Stimulated activated CD4-positive, alpha-beta T cell treated with anti-CD3 and anti-CD28 coated beads, Interleukin-1b, Interleukin-23, amount 100 ng/mL, for 4 hours (primary cell): ENCODE results near the gene DPP7.
A peak's percentile ranks its signal among the peaks of the same experiment; 100 is the strongest.

ENCODE experiments used
- DNase-seq, 2 donors: peaks; one replicate each; pipeline ENCODE4 v3.0.0-alpha.2; 2020; ENCODE audit warnings: low read depth in 2 of 2

The DPP7 gene

DNA sequence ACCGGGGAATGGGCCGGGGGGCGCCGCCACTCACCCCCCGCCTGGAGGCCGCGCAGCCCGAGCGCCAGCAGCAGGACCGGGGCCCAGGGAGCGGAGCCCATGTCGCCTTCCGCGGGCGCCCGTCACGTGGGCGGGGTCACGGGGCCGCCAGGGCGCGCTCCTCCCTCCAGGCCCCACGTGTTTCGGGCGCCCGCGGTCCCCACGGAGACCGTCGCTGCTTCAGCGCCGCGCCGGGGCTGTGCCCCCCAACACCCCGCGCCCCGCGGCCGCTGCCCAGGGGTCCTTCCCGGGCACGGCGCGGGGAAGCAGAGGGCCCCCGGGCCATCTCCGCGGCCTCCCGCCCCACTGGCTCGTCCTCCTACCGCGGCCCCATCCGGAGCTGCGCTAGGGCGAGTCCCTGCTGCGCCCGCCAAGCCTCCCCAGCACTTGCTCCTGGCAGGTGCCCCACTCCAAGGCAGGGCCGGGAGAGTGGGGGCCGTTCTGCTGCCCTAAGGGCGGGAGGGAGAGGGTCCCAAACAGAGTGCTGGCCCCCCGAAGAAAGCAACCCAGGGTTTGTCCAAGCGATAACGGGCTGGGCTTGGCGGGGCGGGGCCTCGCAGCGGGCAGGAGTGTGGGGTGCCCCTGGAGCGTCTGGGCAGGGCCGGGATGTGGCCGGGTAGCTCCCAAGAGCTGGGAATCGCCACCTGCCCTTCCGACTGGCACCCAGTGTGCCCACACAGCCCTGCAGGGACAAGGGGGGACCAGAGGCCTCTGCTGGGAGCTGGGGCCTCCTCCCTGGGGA is at the start of gene DPP7:
Gene DPP7 (minus strand): TSS at position 121 of the 781 bp plus-strand sequence. CDS start 20 bp downstream, at position 101.
- peak; percentile 74 to 76 for DNase-seq

DNA sequence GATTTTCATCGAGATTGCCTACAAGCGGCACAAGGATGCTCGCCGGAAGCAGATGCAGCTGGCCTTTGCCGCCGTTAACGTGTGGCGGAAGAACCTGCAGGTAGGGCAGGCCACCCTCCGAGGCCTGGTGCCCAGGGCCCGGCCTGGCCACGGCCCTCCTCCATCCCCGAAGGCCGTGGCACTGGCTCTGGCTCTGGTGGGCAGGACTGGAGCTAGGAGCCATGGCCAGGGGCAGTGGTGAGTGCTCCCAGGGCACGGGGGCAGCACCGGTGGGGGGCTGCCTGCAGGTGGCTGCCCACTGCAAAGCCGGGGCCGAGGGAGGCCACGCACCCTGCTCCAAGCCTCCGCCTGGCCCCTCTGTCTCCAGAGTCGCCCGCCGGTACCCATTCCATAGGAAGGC is 49.3 kb upstream of the DPP7 start:
- DNase-seq: no peak

DNA sequence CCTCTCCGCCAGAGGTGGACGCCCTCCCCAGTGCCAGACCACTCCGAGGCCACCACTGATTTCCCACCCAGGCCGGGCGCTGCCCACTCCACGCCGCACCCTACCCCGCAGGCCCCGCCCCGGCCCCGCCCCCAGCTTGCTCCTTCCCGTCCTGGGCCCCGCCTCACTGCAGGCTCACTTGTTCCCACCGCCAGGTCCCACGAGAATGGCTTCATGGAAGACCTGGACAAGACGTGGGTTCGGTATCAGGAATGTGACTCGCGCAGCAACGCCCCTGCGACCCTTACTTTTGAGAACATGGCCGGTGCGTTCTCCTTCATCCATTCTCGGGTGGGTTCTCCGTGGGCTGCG is 48.8 kb upstream of the DPP7 start:
- DNase-seq: no peak

DNA sequence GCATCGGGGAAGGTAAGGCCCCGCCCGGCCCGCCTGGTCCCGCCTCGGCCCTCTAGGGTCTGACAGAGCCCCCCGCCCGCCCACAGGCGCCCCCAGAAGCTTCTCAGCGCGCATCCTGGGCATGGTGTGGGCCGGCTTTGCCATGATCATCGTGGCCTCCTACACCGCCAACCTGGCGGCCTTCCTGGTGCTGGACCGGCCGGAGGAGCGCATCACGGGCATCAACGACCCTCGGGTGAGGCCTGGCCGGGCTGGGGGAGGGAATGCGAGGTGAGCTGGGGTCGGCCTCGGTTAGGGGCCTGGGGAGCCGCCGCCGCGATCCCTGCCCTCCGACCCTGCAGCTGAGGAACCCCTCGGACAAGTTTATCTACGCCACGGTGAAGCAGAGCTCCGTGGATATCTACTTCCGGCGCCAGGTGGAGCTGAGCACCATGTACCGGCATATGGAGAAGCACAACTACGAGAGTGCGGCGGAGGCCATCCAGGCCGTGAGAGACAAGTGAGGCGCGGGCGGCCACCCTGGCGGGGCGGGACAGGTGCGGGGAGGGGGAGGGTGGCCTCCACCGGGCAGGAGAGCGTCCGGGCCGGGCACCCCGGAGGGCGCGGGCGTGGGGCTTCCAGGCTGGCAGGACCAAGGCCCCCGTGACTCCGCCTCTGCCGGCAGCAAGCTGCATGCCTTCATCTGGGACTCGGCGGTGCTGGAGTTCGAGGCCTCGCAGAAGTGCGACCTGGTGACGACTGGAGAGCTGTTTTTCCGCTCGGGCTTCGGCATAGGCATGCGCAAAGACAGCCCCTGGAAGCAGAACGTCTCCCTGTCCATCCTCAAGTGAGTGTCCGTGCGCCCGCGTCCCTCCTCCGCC is 48.2 kb upstream of the DPP7 start:
- DNase-seq: no peak

DNA sequence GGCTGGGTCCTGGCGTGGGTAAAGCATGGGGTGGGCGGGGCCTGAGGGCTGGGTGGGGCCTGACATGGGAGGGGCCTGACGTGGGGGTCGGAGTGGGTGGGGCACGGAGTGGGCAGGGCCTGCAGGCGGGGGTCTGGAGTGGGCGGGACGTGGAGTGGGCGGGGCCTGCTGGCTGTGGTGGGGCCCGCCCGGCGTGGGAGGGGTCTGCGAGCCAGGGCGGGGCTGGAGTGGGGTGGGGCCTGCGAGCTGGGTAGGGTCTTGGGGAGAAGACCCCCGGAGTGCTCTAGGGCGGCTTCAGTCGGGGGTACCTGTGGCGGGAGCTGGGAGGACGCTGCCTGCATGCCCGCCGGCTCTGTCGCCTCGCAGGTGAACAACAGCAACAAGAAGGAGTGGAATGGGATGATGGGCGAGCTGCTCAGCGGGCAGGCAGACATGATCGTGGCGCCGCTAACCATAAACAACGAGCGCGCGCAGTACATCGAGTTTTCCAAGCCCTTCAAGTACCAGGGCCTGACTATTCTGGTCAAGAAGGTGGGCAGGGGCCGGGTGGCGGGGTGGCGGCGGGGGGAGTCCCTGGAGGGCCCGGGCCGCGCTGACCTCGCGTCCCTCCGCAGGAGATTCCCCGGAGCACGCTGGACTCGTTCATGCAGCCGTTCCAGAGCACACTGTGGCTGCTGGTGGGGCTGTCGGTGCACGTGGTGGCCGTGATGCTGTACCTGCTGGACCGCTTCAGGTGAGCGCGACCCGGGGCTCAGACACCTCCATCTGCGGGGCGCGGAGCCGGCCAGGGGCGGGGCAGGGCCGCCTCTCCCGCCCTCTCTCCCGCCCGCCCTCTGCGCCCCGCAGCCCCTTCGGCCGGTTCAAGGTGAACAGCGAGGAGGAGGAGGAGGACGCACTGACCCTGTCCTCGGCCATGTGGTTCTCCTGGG is 47.3 kb upstream of the DPP7 start:
- no peak for DNase-seq

DNA sequence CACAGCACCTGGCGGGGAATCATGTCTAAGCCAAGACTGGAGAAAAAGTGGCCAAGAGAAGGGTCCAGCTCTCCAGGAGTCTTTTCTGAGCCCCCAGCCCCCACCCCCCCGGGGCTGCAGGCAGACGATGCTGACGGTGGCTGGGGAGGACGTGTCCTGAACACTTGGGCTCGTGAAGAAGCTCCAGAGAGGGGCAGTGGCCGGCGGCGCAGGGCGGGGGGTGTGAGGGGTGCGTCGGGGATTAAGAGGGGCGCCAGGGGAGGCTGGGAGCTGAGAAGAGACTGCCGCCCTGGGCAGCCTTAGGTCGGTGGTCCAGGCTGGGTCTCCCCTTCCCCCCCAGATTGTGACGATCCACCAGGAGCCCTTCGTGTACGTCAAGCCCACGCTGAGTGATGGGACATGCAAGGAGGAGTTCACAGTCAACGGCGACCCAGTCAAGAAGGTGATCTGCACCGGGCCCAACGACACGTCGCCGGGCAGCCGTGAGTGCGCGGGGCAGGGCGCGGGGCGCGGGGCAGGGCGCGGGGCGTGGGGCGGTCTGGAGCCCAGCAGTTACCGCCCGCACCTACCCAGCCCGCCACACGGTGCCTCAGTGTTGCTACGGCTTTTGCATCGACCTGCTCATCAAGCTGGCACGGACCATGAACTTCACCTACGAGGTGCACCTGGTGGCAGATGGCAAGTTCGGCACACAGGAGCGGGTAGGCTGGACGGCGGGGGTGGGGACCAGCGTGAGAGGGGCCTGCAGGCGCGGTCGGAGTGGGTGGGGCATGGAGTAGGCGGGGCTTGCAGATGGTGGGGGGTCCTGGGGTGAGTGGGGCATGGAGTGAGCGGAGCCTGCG is 46.4 kb upstream of the DPP7 start:
- no peak for DNase-seq

DNA sequence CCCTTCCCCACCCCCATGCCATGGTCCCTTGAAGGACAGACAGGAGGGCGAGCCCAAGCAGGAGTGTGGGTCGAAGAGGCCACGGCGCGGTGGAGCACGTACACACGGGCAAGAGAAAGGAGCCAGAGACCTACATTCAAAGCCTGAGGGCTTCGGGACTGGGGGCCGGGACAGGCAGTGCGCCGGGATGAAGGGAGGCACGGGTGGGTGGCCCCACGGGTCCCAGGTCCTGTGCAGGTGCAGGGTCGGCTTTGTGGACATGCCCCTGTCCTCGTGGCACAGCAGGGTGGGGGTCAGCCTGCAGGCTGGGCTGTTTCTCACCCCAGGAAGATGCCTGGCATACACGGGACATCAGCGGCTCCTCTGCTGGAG is 45.5 kb upstream of the DPP7 start:
- no peak for DNase-seq

DNA sequence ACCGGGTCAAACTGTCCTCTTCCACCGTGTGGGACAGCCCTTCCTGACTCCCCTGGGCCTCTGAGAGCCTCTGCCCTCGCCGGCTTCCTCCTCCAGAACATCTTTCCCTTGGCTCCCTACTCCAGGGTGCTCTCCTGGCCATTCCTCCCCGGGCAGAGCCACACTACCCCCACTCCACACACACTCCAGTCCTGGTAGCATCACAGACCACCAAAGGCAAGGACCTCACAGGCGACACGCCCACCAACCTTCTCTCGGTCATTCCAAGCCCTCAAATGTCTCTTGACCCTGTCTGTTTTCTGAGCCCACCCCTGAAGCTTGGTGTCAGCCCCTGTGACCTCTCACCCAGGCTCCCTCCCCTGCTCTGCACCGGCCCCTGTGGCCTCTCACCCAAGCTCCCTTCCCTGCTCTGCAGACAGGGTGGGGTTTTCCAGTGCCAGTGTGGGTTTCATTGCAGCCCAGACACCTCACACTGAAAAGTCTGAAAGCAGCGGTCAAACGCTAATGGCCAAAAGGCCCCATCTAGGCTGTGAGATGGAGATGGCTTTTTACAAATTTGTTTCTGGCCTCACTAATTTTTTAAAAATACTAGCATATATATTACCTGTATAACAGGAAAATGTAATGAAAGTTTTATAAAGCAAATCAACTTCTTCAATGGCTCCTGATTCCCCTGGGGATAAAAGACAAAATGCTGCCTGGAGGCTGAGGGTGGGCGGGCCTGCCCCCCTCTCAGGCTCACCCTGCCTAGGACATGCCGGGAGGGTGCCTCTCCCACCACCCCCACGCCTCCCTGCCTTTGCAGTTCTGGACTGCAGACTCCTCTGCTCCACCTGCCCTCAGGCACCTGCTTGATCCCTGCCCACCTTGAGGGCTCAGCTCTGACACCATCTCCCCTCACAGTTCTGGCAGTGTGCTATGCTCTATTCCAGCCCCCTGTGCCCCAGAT is 44.8 kb upstream of the DPP7 start:
- DNase-seq: no peak

DNA sequence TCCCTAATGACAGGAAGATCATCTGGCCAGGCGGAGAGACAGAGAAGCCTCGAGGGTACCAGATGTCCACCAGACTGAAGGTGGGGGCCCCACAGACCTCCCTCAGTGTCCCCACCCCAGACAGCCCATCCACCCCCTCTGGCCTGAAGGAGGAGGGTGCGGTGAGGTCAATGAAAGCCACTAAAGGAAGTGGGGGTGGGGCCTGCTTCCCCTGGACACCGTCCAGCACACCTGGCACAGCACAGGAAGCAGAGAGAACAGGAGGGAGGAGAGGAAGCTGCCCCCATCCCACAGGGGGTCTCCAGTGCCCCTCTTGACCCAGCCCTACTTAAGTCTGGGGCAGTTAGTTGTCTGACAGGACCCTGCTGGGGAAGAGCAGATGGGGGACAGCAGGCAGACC is 44.1 kb upstream of the DPP7 start:
- no peak for DNase-seq

DNA sequence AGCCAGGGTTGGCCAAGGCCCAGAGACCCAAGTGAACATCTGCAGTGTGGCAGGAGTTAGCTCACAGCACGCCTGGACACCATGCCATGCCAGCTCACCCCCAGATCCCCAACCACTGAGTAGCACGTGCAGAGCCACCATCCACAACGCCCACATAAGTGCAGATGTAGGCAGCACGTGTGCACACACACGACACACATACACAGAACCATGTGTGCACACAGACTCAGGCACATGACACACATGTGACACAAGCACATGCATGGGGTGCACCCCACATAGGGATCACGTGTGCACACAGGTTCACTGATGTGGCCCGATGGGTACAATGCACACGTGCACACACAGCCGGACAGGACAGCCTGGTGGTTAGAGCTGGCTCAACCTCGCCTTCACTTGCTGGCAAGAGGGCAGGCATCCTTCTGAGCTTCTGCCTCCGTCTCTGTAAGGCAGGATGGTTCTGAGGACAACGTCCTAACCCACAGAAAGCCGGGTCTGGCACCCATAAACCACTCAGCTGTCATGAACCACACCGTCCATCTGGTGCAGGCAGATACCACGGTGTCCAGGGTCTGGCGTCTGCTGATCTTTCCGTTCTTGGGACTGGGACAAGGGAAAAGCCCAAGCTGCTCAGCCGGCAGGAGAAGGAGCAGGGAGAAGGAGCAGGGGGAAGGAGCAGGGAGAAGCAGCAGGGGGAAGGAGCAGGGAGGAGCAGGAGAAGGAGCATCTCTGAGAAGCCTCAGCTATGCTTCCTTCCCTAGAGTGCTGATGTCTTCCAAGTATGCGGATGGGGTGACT is 43.3 kb upstream of the DPP7 start:
- DNase-seq: no peak

DNA sequence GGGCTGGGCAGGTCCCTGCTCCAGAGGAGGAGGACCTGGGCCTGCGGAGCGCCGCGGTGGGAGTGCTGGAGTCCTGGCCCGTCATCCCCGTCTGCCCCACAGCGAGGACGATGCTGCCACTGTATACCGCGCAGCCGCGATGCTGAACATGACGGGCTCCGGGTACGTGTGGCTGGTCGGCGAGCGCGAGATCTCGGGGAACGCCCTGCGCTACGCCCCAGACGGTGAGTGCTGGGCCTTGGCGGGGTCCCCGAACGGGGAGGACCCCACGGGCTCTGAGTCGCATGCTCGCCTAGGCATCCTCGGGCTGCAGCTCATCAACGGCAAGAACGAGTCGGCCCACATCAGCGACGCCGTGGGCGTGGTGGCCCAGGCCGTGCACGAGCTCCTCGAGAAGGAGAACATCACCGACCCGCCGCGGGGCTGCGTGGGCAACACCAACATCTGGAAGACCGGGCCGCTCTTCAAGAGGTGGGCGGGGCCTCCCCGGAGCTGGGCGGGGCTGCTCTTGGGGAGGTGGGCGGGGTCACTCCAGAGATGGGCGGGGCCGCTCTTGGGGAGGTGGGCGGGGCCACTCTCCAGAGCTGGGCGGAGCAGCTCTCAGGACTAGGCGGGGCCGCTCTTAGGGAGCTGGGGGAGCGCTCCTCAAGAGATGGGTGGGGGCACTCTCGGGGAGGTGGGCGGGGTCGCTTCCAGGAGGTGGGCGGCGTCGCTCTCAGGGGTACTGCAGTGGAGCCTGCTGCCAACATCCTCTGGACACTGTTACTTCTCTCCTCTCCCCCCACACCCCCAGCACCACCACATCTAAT is 42.2 kb upstream of the DPP7 start:
- peak; percentile 59 to 62 for DNase-seq

DNA sequence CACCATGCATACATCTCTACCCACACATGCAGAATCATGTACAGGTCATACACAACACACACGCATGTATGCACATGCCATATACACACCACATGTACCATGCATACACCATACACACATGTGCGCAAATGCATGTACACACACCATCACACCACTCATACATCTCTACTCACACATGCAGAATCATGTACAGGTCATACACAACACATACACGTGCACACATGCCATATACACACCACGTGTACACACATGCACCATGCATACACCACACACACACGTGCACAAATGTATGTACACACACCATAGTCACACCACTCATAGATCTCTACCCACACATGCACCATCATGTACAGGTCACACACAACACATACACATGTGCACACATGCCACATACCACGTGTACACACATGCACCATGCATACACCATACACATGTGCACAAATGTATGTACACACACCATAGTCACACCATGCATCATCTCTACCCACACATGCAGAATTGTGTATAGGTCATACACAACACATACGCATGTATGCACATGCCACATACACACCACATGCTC is 38.4 kb upstream of the DPP7 start:
- DNase-seq: no peak

DNA sequence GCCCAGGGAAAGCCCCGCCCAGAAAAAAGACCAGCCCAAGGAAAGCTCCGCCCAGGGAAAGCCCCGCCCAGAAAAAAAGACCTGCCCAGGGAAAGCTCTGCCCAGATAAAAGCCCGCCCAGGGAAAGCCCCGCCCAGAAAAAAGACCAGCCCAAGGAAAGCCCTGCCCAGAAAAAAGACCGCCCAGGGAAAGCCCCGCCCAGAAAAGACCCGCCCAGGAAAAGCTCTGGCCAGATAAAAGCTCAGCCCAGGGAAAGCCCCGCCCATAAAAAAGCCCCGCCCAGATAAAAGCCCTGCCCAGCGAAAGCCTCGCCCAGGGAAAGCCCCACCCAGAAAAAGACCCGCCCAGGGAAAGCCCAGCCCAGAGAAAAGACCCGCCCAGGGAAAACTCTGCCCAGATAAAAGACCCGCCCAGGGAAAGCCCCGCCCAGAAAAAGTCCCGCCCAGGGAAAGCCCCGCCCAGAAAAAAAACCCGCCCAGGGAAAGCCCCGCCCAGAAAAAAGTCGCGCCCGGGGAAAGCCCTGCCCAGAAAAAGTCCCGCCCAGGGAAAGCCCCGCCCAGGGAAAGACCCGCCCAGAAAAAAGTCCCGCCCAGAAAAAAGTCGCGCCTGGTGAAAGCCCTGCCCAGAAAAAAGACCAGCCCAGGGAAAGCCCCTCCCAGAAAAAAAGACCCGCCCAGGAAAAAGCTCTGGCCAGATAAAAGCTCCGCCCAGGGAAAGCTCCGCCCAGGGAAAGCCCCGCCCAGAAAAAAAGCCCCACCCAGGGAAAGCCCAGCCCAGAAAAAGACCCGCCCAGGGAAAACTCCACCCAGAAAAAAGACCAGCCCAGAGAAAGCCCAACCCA is 36.3 kb upstream of the DPP7 start:
- peak in 1 of 2 donors; percentile 54 for DNase-seq

DNA sequence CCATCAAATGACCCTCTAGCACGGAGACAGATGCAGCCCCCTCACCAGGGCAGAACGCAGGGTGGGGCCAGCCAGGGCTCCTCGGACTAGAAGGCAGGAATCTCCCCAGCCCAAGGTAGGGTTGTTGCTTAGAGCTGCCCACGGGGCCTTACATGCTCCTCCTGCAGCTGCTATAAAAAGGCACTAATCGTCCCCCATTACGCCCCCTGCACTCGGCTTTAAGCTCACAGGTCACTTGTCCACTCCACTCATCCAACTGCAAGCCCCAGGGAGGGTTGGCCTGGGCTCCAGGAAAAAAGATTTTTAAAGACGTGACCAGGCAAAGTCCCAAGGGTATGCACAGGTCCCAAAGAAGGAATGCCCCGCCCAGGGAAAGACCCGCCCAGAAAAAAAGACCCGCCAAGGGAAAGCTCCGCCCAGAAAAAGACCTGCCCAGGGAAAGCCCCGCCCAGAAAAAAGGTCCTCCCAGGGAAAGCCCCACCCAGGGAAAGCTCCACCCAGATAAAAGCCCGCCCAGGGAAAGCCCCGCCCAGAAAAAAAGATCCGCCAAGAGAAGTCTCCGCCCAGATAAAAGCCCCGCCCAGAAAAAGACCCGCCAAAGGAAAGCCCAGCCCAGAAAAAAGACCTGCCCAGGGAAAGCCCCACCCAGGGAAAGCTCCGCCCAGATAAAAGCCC is 35.5 kb upstream of the DPP7 start:
- no peak for DNase-seq

DNA sequence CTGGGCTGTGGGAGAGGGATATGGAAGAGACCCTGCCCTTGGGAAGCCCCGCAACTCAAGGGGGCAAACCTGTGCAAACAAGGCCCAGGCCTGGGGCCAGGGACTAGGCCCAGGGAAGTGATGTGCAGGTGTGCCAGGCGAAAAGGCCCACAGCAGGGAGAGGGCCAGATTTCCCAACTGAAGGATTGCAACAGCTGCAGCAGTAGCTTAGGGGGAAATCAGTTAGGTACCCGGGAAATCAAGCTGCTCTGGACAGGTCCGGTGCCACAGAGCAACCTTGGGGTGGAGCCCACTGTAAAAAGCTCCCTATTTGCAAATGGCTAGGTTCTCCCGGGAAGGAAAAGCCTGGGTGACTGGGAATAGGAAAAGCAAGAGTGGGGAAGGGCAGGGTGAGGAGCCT is 34.8 kb upstream of the DPP7 start:
- DNase-seq: no peak

DNA sequence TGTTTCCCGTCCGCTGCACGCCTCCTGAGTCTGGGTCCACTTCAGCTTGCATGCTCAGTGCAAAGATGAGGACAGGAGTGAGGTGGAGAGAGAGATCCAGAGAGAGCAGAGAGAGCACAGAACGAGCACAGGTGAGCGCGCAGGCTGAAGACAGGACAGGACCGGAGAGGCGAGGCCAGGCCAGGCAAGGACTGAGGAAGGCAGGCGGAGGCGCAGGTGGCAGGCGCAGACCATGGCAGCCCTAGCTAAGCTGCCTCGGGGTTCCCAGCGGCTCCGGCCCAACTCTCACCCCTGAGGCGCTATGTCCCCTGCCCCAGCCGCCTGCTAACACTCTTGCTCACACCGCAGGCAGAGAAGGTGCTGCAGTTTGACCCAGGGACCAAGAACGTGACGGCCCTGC is 34.1 kb upstream of the DPP7 start:
- DNase-seq: no peak

DNA sequence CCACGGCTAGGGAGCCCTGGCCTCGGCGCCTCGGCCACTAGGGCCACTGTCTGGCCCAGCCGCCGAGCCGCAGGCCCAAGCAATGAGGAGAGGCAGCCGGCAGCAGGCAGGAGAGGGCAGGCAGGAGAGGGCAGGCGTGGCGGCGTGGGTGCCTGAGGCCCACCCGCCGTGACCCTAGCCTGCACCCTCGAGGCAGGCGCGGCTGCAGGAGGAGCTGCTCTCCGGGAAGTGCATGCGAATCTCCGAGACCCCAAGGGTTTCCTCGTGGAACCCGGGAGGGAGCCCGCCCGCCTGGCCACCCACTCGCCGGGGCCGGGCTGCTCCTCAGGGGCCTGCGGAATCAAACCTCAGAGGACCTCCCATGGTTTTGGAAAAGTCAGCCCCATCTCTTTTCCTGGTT is 33.7 kb upstream of the DPP7 start:
- DNase-seq: no peak
